H7 (cell line): ENCODE measurements around the gene SLC6A1. TPM values are rescaled to one million over a fixed set of nuclear protein-coding genes. Genes with fewer than 3 reads are reported as not detected.

Experiments used
- DNase-seq: peaks from one replicate; pipeline ENCODE4 v3.0.0; 2012
- H3K27me3 ChIP-seq: 2 replicates; pipeline ENCODE4 v1.6.0; 2011; ENCODE audit warnings: mild to moderate bottlenecking, low read length; ENCODE audit not compliant: control insufficient read depth, insufficient read depth
- H3K36me3 ChIP-seq: replicated peaks from 2 replicates; pipeline ENCODE4 v1.5.1; 2011; ENCODE audit warnings: low read length; ENCODE audit not compliant: control insufficient read depth, insufficient read depth
- H3K4me3 ChIP-seq: 2 replicates; pipeline ENCODE4 v1.5.1; 2011; ENCODE audit warnings: low read depth, mild to moderate bottlenecking, control low read depth, low read length, moderate library complexity; ENCODE audit not compliant: insufficient read depth
- total RNA-seq: library from RNA; depleted of rRNA; stranded (reverse); fragments of >200 nt; shearing (Covaris generic); gene quantifications from 2 replicates; pipeline ENCODE4 v1.2.3, GENCODE V29; 2014

Gene SLC6A1
- total RNA-seq, 1 experiment from 2014 or later = 0.62 TPM

- no peaks in the 10 kb centered on the region for H3K36me3 ChIP-seq
- no peak for DNase-seq
- no peak overlapping the region for H3K4me3 ChIP-seq
- peaks cover 41% of the 10 kb centered on the region for H3K27me3 ChIP-seq
These were observed 1.8 kb downstream of the SLC6A1 start for GRCh38 chr3:10994306-10994705.

DNA sequence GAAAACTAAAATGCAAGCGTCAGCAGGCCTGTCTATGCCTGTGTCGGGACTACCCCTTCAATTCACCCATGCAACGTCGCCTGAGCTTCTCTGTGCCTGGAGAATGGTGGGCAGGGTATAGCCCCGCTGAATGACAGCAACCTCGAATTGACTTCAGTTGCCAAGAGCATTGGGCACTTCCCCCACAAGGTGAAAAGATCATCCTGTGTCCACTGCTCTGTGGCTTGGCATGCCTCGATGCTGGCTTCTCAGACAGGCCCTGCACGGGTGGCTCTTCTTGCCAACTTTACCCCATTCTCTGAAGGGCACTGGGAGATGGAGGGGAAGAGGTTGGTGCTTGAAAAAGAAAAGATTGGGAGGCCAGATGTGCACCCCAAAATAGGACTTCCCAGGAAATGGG is 3.3 kb downstream of the SLC6A1 start:
- DNase-seq = no peak
- Histone ChIP-seq H3K27me3 (peaks cover 37% of the 10 kb centered on the region), H3K4me3 (no peak overlapping the region)

DNA sequence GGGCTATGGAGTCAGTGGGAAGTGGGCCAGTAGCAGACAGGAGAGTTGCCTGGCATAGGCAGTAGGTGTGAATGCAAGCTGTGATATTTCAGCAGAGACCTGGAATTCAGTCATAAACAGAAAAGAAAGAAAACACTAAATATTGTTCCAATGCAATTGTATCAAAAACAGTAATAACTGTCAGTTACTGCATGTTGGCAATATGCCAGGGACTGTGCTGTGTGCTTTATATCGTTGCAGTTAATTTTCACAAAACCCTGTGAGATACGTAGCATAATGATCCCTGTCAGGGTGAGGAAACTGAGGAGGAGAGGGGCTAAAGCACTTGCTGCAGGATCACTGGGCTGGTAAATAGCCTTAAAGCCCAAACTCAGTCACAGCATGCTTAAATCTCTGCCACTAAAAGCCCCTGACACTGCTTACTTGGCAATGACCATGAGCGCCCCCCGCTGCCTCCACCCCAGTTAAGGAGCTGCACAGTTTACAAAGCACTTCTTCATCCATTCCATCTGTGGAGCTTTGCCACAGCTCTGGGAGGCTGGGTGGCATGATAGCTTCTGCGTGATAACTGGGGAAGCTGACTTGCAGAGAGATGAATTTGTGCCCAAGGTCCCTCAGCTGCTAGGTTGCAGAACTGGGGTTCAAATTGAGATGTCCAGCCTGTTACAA is 3.9 kb downstream of the SLC6A1 start:
- no peak for DNase-seq
- no peaks in the 10 kb centered on the region for H3K36me3 ChIP-seq
- H3K27me3 ChIP-seq = peaks cover 32% of the 10 kb centered on the region
- H3K4me3 ChIP-seq = no peak overlapping the region

More for the DNA sequence above, 3.3 kb downstream of the SLC6A1 start:
- H3K36me3 ChIP-seq = no peaks in the 10 kb centered on the region

GRCh38 chr3:10997196-10997595 is 4.6 kb downstream of the SLC6A1 start:
- H3K36me3 ChIP-seq = no peaks in the 10 kb centered on the region

GRCh38 chr3:10998542-10998941 is 6.0 kb downstream of the SLC6A1 start:
- no peak overlapping the region for H3K4me3 ChIP-seq
- DNase-seq = no peak
- no peaks in the 10 kb centered on the region for H3K36me3 ChIP-seq
- H3K27me3 ChIP-seq = peaks cover 24% of the 10 kb centered on the region

More at GRCh38 chr3:10997196-10997595, 4.6 kb downstream of the SLC6A1 start:
- Histone ChIP-seq H3K4me3 (no peak overlapping the region), H3K27me3 (peaks cover 32% of the 10 kb centered on the region)
- DNase-seq = no peak

- H3K36me3 ChIP-seq = no peaks in the 10 kb centered on the region
- H3K4me3 ChIP-seq = no peak overlapping the region
- DNase-seq = no peak
- peaks cover 15% of the 10 kb centered on the region for H3K27me3 ChIP-seq
These were observed 6.9 kb downstream of the SLC6A1 start for GRCh38 chr3:10999221-11000107.

- no peak overlapping the region for H3K4me3 ChIP-seq
- H3K27me3 ChIP-seq = peaks cover 6% of the 10 kb centered on the region; the same call in 1 of the 2 replicates
- no peak for DNase-seq
- no peaks in the 10 kb centered on the region for H3K36me3 ChIP-seq
These were observed 8.0 kb downstream of the SLC6A1 start for GRCh38 chr3:11000528-11000927.

DNA sequence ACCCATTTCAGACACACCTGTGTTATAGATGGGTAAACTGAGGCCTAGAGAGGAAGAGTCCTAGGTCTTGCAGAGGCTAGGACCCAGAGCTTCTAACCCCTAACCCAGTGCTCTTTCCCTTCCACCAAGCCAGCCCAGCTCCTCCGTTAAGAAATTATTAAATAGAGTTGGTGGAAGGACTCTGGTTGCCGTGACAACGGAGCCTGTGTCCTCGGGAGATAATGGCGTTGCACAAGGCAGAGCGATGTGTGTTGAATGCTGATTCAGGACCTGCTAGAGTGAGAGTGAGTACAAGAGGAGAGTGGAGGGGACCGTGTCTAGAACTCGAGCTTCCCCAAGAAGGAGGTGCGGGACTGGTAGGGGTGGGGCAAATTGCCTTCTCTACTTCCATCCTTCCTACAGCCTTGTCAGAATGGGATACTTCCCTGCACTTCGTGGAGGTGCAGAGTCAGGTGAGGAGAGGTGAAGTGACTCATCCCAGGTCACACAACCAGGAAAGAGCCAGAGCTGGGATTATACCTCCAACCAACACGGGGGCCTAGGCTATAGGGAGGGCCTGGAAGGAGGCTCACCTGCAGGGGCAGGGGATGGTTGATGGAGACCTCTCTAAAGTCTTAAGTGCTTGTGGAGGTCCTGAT is 8.6 kb downstream of the SLC6A1 start:
- peaks cover 4% of the 10 kb centered on the region; the same call in 1 of the 2 replicates for H3K27me3 ChIP-seq
- no peaks in the 10 kb centered on the region for H3K36me3 ChIP-seq
- no peak overlapping the region for H3K4me3 ChIP-seq
- no peak for DNase-seq

DNA sequence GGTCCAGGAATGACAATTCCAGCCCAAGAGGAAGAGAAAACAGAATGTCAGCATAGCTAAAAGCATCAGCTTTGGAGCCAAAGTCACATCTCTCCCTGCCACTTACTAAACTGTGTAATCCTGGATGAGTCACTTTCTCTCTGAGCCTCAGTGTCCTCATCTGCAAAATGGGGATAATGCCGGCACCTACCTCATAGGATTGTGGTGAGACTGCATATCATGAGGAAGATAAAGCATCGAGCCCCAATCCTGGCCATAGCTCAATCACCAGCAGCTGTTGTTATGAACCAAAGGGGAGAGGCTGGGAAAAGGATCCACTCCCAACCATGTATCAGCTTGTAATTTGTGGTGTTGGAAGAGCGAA is 9.1 kb downstream of the SLC6A1 start:
- Histone ChIP-seq H3K36me3 (no peaks in the 10 kb centered on the region), H3K4me3 (no peak overlapping the region), H3K27me3 (peaks cover 4% of the 10 kb centered on the region; the same call in 1 of the 2 replicates)
- no peak for DNase-seq

DNA sequence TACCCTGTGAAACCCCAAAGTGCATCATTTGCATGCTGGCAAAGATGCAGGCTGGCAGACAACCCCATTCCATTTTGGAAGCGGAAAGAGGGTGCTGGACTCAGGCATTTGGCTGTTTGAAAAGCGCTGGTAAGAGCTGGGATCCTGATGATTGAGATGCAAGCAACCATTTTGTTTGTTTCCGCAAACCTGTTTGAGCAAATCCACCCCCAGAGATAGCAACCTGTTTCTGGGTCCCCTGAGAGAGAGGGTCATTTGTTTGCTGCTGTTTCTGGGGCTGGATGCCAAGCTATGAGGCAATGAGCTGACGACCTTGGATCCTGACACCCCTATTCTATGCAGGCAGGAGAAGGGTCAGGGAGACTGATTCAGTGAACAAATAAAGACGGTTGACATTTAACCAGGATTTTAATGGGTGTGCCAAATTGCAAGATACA is 9.8 kb downstream of the SLC6A1 start:
- Histone ChIP-seq H3K36me3 (no peaks in the 10 kb centered on the region), H3K4me3 (no peak overlapping the region), H3K27me3 (peaks cover 2% of the 10 kb centered on the region; the same call in 1 of the 2 replicates)
- no peak for DNase-seq

- no peak for DNase-seq
- Histone ChIP-seq H3K27me3 (no peaks in the 10 kb centered on the region), H3K36me3 (no peaks in the 10 kb centered on the region), H3K4me3 (no peak overlapping the region)
These were observed 12.0 kb downstream of the SLC6A1 start for GRCh38 chr3:11004563-11004962.

- H3K36me3 ChIP-seq = no peaks in the 10 kb centered on the region
- no peak for DNase-seq
- H3K27me3 ChIP-seq = no peaks in the 10 kb centered on the region
- no peak overlapping the region for H3K4me3 ChIP-seq
These were observed 13.2 kb downstream of the SLC6A1 start for GRCh38 chr3:11005686-11006256.

DNA sequence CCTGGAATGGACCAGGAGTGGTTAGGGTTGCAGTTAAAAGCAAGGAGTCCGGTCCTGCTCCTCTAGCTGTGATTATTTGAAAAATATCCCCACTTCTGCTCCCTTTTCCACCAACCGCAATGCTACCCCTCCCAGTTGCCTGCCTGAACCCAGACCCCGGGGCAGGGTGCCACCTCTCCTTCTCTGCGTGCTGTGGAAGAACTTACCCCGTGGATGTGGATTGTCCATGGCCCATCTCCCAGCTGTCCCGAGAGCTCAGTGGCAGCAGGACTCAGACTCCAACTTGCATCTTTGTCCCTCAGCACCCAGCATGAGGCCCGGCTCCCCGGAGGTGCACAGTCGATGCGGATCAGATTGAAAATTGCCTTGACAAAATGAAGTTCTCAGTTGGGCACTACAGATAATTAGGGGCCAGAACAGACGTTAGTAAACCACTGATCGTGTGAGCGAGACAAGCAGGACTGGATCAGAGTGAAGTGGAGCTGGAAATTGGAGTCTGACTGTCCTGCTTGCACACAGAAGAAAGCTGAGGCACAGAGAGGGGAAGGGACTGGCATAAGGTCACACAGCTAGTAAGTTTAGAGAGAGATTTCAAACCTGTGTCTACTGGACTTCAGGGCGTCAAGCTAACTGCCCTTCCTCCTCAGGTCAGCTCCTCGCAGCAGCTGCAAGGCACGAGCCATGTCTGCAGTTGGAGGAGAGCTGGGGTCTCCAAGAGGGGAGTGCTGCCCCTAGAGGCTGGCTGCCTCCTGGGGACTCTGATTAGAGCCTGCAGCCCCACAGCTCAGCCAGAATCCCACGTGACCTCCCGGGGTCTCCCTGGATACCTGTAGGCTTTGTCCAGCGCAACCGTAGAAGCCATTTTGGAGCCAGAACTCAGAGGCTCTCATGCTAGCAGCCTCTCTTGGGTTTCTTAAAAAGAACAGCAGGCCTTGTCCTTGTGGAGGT is 14.7 kb downstream of the SLC6A1 start:
- H3K4me3 ChIP-seq = no peak overlapping the region
- no peaks in the 10 kb centered on the region for H3K36me3 ChIP-seq
- no peaks in the 10 kb centered on the region for H3K27me3 ChIP-seq
- peak; percentile 88 for DNase-seq
